SK-N-SH (cell line): Measurements from ENCODE around the gene DNMT3A. TPM values are rescaled to one million over a fixed set of nuclear protein-coding genes. Genes with fewer than 3 reads are reported as not detected.

Source experiments
- CTCF ChIA-PET: fragments of 300-600, 350-600 bp; formaldehyde crosslinking; extraction: SDS; loops from one replicate; lab custom pipeline; 2021; lab: Yijun Ruan, JAX
- POLR2A ChIA-PET: fragments of 350-600 bp; sonication (Branson Sonifier 250); formaldehyde crosslinking; extraction: SDS; loops from one replicate; lab custom pipeline; 2020; ENCODE audit warnings: antibody characterized with exemption, inconsistent platforms; lab: Yijun Ruan, JAX
- DNase-seq: peaks from one replicate; pipeline ENCODE4 v3.0.0; 2012
- H2AFZ ChIP-seq: fragments of 200-600 bp; sonication (generic); 2 replicates; pipeline ENCODE4 v1.8.1; 2016; ENCODE audit warnings: antibody characterized with exemption, mild to moderate bottlenecking, low read depth
- H3F3A ChIP-seq: fragments of 200-600 bp; sonication (generic); replicated peaks from 2 replicates; pipeline ENCODE3; 2016; ENCODE audit warnings: antibody characterized with exemption, mild to moderate bottlenecking; ENCODE audit not compliant: insufficient read depth
- H3K27ac ChIP-seq, 2 experiments: fragments of 200-500 bp in 1 of 2; fragments of 200-600 bp in 1 of 2; sonication (Bioruptor generic) in 1 of 2; sonication (generic), shearing (Covaris generic) in 1 of 2; 2 replicates each; pipeline versions ENCODE4 v1.5.1 to v1.6.1; 2014 to 2016; ENCODE audit warnings: low read depth in 2 of 2, inconsistent platforms in 1 of 2, low read length in 1 of 2, mild to moderate bottlenecking in 1 of 2, mixed read lengths in 1 of 2
- H3K27me3 ChIP-seq: fragments of 200-600 bp; sonication (generic), shearing (Covaris generic); 2 replicates; pipeline ENCODE4 v1.6.1; 2016; ENCODE audit warnings: mixed run types; ENCODE audit not compliant: insufficient read depth
- H3K36me3 ChIP-seq, 2 experiments: fragments of 200-500 bp in 1 of 2; fragments of 200-600 bp in 1 of 2; sonication (Bioruptor generic) in 1 of 2; sonication (generic) in 1 of 2; replicated peaks in 1 of 2; 2 replicates each; pipeline versions ENCODE3 to v1.5.1; 2014 to 2016; ENCODE audit warnings: low read length in 1 of 2, mild to moderate bottlenecking in 1 of 2; ENCODE audit not compliant: insufficient read depth in 2 of 2, control insufficient read depth in 1 of 2
- H3K4me1 ChIP-seq, 2 experiments: fragments of 200-500 bp in 1 of 2; fragments of 200-600 bp in 1 of 2; sonication (Bioruptor generic) in 1 of 2; sonication (generic), shearing (Covaris generic) in 1 of 2; 2 replicates each; pipeline versions ENCODE4 v1.5.1 to v1.6.1; 2014 to 2016; ENCODE audit warnings: low read depth in 1 of 2, low read length in 1 of 2, mixed run types in 1 of 2; ENCODE audit not compliant: insufficient read depth in 2 of 2, control insufficient read depth in 1 of 2
- H3K4me2 ChIP-seq: fragments of 200-600 bp; sonication (generic), shearing (Covaris generic); 2 replicates; pipeline ENCODE4 v1.6.1; 2017; ENCODE audit warnings: mixed run types
- H3K4me3 ChIP-seq, 2 experiments: fragments of 200-500 bp in 1 of 2; fragments of 200-600 bp in 1 of 2; sonication (Bioruptor generic) in 1 of 2; sonication (generic), shearing (Covaris generic) in 1 of 2; 2 replicates each; pipeline versions ENCODE4 v1.5.1 to v1.8.1; 2014 to 2016; ENCODE audit warnings: low read depth in 2 of 2, inconsistent platforms in 1 of 2, low read length in 1 of 2, mild to moderate bottlenecking in 1 of 2, mixed read lengths in 1 of 2, moderate library complexity in 1 of 2
- H3K79me2 ChIP-seq: fragments of 200-600 bp; sonication (generic); 2 replicates; pipeline ENCODE4 v1.8.1; 2017; ENCODE audit warnings: mild to moderate bottlenecking; ENCODE audit not compliant: insufficient read depth
- H3K9ac ChIP-seq: fragments of 200-600 bp; sonication (generic); 2 replicates; pipeline ENCODE4 v1.6.1; 2017; ENCODE audit warnings: mixed run types
- H3K9me2 ChIP-seq: fragments of 200-600 bp; sonication (generic); 2 replicates; pipeline ENCODE4 v1.6.1; 2017; ENCODE audit warnings: mixed run types
- H3K9me3 ChIP-seq: fragments of 200-600 bp; sonication (generic); 2 replicates; pipeline ENCODE4 v1.6.1; 2017; ENCODE audit warnings: mixed run types, mild to moderate bottlenecking, moderate library complexity
- H4K20me1 ChIP-seq: fragments of 200-600 bp; sonication (generic); 2 replicates; pipeline ENCODE4 v1.6.1; 2017; ENCODE audit warnings: mild to moderate bottlenecking, mixed run types; ENCODE audit not compliant: insufficient read depth
- CHD2 ChIP-seq: fragments of 150-350 bp; IDR thresholded peaks from 2 replicates; pipeline ENCODE4 v1.6.1; 2018; ENCODE audit warnings: low read length; ENCODE audit not compliant: partially characterized antibody
- EP300 ChIP-seq, 2 experiments: IDR thresholded peaks; 2 replicates each; pipeline versions ENCODE4 v1.4.0 to v1.6.1; 2012; ENCODE audit warnings: borderline replicate concordance in 1 of 2, low read depth in 1 of 2, low read length in 1 of 2
- EZH2phosphoT487 ChIP-seq: fragments of 200-600 bp; sonication (generic); IDR thresholded peaks from 2 replicates; pipeline ENCODE4 v1.6.1; 2017; ENCODE audit warnings: low read depth, mixed run types, mild to moderate bottlenecking, antibody characterized with exemption, moderate library complexity, borderline replicate concordance
- FOSL2 ChIP-seq: IDR thresholded peaks from 2 replicates; pipeline ENCODE4 v1.4.0; 2012; ENCODE audit warnings: low read depth, mild to moderate bottlenecking, moderate library complexity, borderline replicate concordance
- FOXJ3 ChIP-seq: sonication (generic); formaldehyde crosslinking; IDR thresholded peaks from 2 replicates; pipeline ENCODE4 v1.5.1; 2020; ENCODE audit warnings: mild to moderate bottlenecking, missing genetic modification reagents
- FOXM1 ChIP-seq: IDR thresholded peaks from 2 replicates; pipeline ENCODE4 v1.4.0; 2012; ENCODE audit warnings: low read depth, mild to moderate bottlenecking
- GABPA ChIP-seq: IDR thresholded peaks from 2 replicates; pipeline ENCODE4 v1.4.0; 2012; ENCODE audit warnings: low read depth, mild to moderate bottlenecking
- GATA2 ChIP-seq: sonication (generic); formaldehyde crosslinking; IDR thresholded peaks from 2 replicates; pipeline ENCODE4 v1.5.0; 2020; ENCODE audit warnings: mild to moderate bottlenecking, missing genetic modification reagents
- IRF3 ChIP-seq: fragments of 150-350 bp; IDR thresholded peaks from 2 replicates; pipeline ENCODE4 v1.6.1; 2016; ENCODE audit warnings: mild to moderate bottlenecking, low read depth, low read length
- JUND ChIP-seq: IDR thresholded peaks from 2 replicates; pipeline ENCODE4 v1.4.0; 2012
- MXI1 ChIP-seq: IDR thresholded peaks from 2 replicates; pipeline ENCODE4 v1.6.1; 2012; ENCODE audit warnings: mild to moderate bottlenecking, low read depth, low read length, improper control_type of control experiment
- NFIC ChIP-seq: IDR thresholded peaks from 2 replicates; pipeline ENCODE4 v1.4.0; 2012; ENCODE audit warnings: borderline replicate concordance
- RAD21 ChIP-seq: IDR thresholded peaks from 2 replicates; pipeline ENCODE4 v1.6.1; 2012; ENCODE audit warnings: mild to moderate bottlenecking, low read length
- RCOR1 ChIP-seq: fragments of 150-350 bp; IDR thresholded peaks from 2 replicates; pipeline ENCODE4 v1.6.1; 2017; ENCODE audit warnings: antibody characterized with exemption, low read length
- SIN3A ChIP-seq: IDR thresholded peaks from 2 replicates; pipeline ENCODE4 v1.6.1; 2012; ENCODE audit warnings: low read depth, mild to moderate bottlenecking, low read length, moderate library complexity, borderline replicate concordance
- SMC3 ChIP-seq: IDR thresholded peaks from 2 replicates; pipeline ENCODE4 v1.6.1; 2012; ENCODE audit warnings: low read depth, low read length, improper control_type of control experiment
- TAF1 ChIP-seq: IDR thresholded peaks from 2 replicates; pipeline ENCODE4 v1.6.1; 2012; ENCODE audit warnings: low read depth, mild to moderate bottlenecking, low read length, moderate library complexity, borderline replicate concordance
- YY1 ChIP-seq: IDR thresholded peaks from 2 replicates; pipeline ENCODE4 v1.4.0; 2012; ENCODE audit warnings: low read depth, mild to moderate bottlenecking
- WGBS: methylation state at CpG from one replicate; pipeline ENCODE4 v1.1.6; 2017; ENCODE audit warnings: low lambda C conversion rate; 5-methylcytosine and 5-hydroxymethylcytosine counted together
- polyA plus RNA-seq, 3 experiments: library from polyadenylated mRNA; depleted of rRNA; stranded (reverse); fragments of >200 nt; gene quantifications; 2 replicates each; pipeline ENCODE4 v1.2.3, GENCODE V29; 2012
- TF ChIP-seq, protein P1 (sequence below): fragments of 200-600 bp; sonication (generic); IDR thresholded peaks from 2 replicates; pipeline ENCODE4 v1.6.1; 2017; ENCODE audit warnings: antibody characterized with exemption, mild to moderate bottlenecking, moderate library complexity
- TF ChIP-seq, protein P2 (sequence below): IDR thresholded peaks from 2 replicates; pipeline ENCODE4 v1.4.0; 2012; ENCODE audit warnings: low read depth, borderline replicate concordance
- TF ChIP-seq, protein P3 (sequence below): IDR thresholded peaks from 2 replicates; pipeline ENCODE4; 2012
- TF ChIP-seq, protein P4 (sequence below): fragments of 150-350 bp; IDR thresholded peaks from 2 replicates; pipeline ENCODE4 v1.6.1; 2017; ENCODE audit warnings: antibody characterized with exemption, low read length, low read depth, borderline replicate concordance

DNMT3A gene
- polyA plus RNA-seq, 1 of the 3 experiments (the other 2 are of a cell fraction): 5.6 TPM

- no peak overlapping the region for H3K9ac ChIP-seq
- 94% methylated on average over 6 of the region's 6 CpGs for WGBS
- no peak overlapping the region for H3K4me3 ChIP-seq
- H3K9me2 ChIP-seq: no peaks in the 10 kb centered on the region
- no peak for DNase-seq
- POLR2A ChIA-PET: no interaction called here
- no peak overlapping the region for H2AFZ ChIP-seq
- H4K20me1 ChIP-seq: no peaks in the 10 kb centered on the region
- H3K9me3 ChIP-seq: no peaks in the 10 kb centered on the region
- H3K36me3 ChIP-seq: peaks cover 13 to 34% of the 10 kb centered on the region in 2 experiments
- no peaks in the 10 kb centered on the region for H3K27me3 ChIP-seq
- TF ChIP-seq MXI1 (no peak), RAD21 (no peak), EZH2phosphoT487 (no peak), RCOR1 (no peak), GATA2 (CRISPR knock-in tag) (no peak), YY1 (no peak), EP300 (IDR thresholded peaks at IDR 0.05; ENCODE audit: borderline replicate concordance in 1 of 2, low read depth in 1 of 2, low read length in 1 of 2) (no peak)
- TF ChIP-seq, protein P1, sequence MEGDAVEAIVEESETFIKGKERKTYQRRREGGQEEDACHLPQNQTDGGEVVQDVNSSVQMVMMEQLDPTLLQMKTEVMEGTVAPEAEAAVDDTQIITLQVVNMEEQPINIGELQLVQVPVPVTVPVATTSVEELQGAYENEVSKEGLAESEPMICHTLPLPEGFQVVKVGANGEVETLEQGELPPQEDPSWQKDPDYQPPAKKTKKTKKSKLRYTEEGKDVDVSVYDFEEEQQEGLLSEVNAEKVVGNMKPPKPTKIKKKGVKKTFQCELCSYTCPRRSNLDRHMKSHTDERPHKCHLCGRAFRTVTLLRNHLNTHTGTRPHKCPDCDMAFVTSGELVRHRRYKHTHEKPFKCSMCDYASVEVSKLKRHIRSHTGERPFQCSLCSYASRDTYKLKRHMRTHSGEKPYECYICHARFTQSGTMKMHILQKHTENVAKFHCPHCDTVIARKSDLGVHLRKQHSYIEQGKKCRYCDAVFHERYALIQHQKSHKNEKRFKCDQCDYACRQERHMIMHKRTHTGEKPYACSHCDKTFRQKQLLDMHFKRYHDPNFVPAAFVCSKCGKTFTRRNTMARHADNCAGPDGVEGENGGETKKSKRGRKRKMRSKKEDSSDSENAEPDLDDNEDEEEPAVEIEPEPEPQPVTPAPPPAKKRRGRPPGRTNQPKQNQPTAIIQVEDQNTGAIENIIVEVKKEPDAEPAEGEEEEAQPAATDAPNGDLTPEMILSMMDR: no peak
- TF ChIP-seq, protein P2, sequence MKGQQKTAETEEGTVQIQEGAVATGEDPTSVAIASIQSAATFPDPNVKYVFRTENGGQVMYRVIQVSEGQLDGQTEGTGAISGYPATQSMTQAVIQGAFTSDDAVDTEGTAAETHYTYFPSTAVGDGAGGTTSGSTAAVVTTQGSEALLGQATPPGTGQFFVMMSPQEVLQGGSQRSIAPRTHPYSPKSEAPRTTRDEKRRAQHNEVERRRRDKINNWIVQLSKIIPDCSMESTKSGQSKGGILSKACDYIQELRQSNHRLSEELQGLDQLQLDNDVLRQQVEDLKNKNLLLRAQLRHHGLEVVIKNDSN: no peak
- CTCF ChIA-PET: interaction anchor here (1.0 to 3.6 kb wide), 3 partner anchors 12 to 435 kb away, joined by 3 to 15 read pairs (median 3); no protein-coding TSS in a partner anchor
- H3K4me1 ChIP-seq: peaks cover 0 to 5% of the 10 kb centered on the region in 2 experiments; a peak in 1 of 4 replicates
- no peak overlapping the region for H3K4me2 ChIP-seq
- H3F3A ChIP-seq: peaks cover 4% of the 10 kb centered on the region
- H3K79me2 ChIP-seq: no peaks in the 10 kb centered on the region
- no peak overlapping the region for H3K27ac ChIP-seq
Observed at GRCh38 chr2:25265001-25265400, 76.7 kb downstream of the DNMT3A start.

DNA sequence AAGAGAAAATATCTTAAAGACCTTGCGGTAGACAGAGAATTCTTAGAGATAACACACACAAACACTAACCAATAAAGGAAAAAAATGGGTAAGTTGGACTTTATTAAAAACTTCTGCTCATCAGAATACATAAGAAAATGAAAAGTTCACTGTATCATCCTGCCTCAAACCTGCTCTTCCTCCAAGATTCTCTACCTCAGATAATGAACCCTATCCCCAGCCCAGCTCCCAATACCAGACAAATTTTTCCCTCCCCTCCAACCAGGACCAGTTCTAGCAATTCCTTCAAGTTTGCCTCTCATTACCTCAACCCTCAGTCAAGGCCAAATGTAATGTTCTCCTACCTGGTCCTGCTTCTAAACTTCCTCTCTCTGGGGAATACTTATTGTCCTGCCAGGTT, 79.4 kb downstream of the DNMT3A start:
- Histone ChIP-seq H3F3A (peaks cover 4% of the 10 kb centered on the region), H2AFZ (no peak overlapping the region), H3K9me2 (no peaks in the 10 kb centered on the region), H3K4me1 (peaks cover 5 to 32% of the 10 kb centered on the region in 2 experiments), H3K9me3 (no peaks in the 10 kb centered on the region), H3K27ac (no peak overlapping the region; a peak in 1 of 4 replicates), H3K27me3 (no peaks in the 10 kb centered on the region), H3K4me2 (no peak overlapping the region), H3K79me2 (no peaks in the 10 kb centered on the region), H3K9ac (no peak overlapping the region), H3K4me3 (no peak overlapping the region), H3K36me3 (peaks cover 13 to 24% of the 10 kb centered on the region in 2 experiments), H4K20me1 (no peaks in the 10 kb centered on the region)
- WGBS: 90% methylated on average over 1 of the region's 1 CpG
- DNase-seq: no peak
- ChIA-PET POLR2A (no interaction called here), CTCF (interaction anchor here (0.6 to 1.9 kb wide), 2 partner anchors 34 to 819 kb away, joined by 3 to 8 read pairs; no protein-coding TSS in a partner anchor)
- no peak for TF ChIP-seq YY1
- TF ChIP-seq CHD2: no peak
- TF ChIP-seq SMC3: no peak
- TF ChIP-seq, protein P3, sequence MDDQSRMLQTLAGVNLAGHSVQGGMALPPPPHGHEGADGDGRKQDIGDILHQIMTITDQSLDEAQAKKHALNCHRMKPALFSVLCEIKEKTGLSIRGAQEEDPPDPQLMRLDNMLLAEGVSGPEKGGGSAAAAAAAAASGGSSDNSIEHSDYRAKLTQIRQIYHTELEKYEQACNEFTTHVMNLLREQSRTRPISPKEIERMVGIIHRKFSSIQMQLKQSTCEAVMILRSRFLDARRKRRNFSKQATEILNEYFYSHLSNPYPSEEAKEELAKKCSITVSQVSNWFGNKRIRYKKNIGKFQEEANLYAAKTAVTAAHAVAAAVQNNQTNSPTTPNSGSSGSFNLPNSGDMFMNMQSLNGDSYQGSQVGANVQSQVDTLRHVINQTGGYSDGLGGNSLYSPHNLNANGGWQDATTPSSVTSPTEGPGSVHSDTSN: no peak
- TF ChIP-seq GABPA: no peak
- no peak for TF ChIP-seq SIN3A
- TF ChIP-seq JUND: no peak
- TF ChIP-seq FOXJ3 (CRISPR knock-in tag): no peak
- TF ChIP-seq GATA2 (CRISPR knock-in tag): no peak
- no peak for TF ChIP-seq FOSL2
- TF ChIP-seq FOXM1: no peak
- no peak for TF ChIP-seq RCOR1
- no peak for TF ChIP-seq TAF1
- no peak for TF ChIP-seq IRF3
- TF ChIP-seq NFIC: no peak
- TF ChIP-seq, protein P4, sequence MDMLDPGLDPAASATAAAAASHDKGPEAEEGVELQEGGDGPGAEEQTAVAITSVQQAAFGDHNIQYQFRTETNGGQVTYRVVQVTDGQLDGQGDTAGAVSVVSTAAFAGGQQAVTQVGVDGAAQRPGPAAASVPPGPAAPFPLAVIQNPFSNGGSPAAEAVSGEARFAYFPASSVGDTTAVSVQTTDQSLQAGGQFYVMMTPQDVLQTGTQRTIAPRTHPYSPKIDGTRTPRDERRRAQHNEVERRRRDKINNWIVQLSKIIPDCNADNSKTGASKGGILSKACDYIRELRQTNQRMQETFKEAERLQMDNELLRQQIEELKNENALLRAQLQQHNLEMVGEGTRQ: no peak
